Activated CD4-positive, alpha-beta memory T cell treated with anti-CD3 and anti-CD28 coated beads for 36 hours (primary cell): ENCODE measurements around the gene ARID1B. TPM values are rescaled to one million over a fixed set of nuclear protein-coding genes. Genes with fewer than 3 reads are reported as not detected.

Experiments
- CTCF ChIA-PET: fragments of 350-600 bp; sonication (Branson Sonifier 250); formaldehyde crosslinking; loops from one replicate; lab custom pipeline; 2021; ENCODE audit warnings: antibody characterized with exemption, inconsistent platforms; lab: Charles Lee
- POLR2A ChIA-PET: fragments of 350-600 bp; sonication (Branson Sonifier 250); formaldehyde crosslinking; loops from one replicate; lab custom pipeline; 2021; ENCODE audit warnings: antibody characterized with exemption; lab: Charles Lee
- DNase-seq: peaks from one replicate; pipeline ENCODE4 v3.0.0-alpha.2; 2020
- H3K27ac Mint-ChIP-seq: one replicate; pipeline ENCODE4 v1.8.0; 2021; ENCODE audit warnings: mixed read lengths
- H3K27me3 Mint-ChIP-seq: one replicate; pipeline ENCODE4 v1.8.0; 2021; ENCODE audit warnings: mixed read lengths
- H3K36me3 Mint-ChIP-seq: one replicate; pipeline ENCODE4 v1.8.0; 2021; ENCODE audit warnings: mixed read lengths
- H3K4me1 Mint-ChIP-seq: one replicate; pipeline ENCODE4 v1.8.0; 2021; ENCODE audit warnings: low read depth, mixed read lengths
- H3K4me3 Mint-ChIP-seq: one replicate; pipeline ENCODE4 v1.8.0; 2021; ENCODE audit warnings: mild to moderate bottlenecking, mixed read lengths
- H3K9me3 Mint-ChIP-seq: one replicate; pipeline ENCODE4 v1.8.0; 2021; ENCODE audit warnings: mixed read lengths
- intact Hi-C: fragments of 100-400 bp; cut with micrococcal nuclease; formaldehyde crosslinking; loops from one replicate; pipeline ENCODE4 v1.15.1; 2023
- total RNA-seq, 2 experiments: library from RNA; stranded (reverse); gene quantifications; one replicate each; pipeline ENCODE4 v1.2.3, GENCODE V29; 2021

ARID1B gene
- total RNA-seq, 2 experiments from 2014 or later, result 39.0 to 41.5 TPM

GRCh38 chr6:157193443-157193996, 416.3 kb downstream of the ARID1B start:
- CTCF ChIA-PET, result no interaction called here
- Mint-ChIP-seq H3K4me3 (no peak overlapping the region), H3K27ac (no peak overlapping the region), H3K36me3 (peaks cover 28% of the 10 kb centered on the region), H3K4me1 (peaks cover 36% of the 10 kb centered on the region), H3K9me3 (no peaks in the 10 kb centered on the region), H3K27me3 (no peaks in the 10 kb centered on the region)
- POLR2A ChIA-PET, result no interaction called here
- no peak for DNase-seq
- intact Hi-C loops, result no loop called here

- H3K36me3 Mint-ChIP-seq, result peaks cover 28% of the 10 kb centered on the region
- H3K27me3 Mint-ChIP-seq, result no peaks in the 10 kb centered on the region
- ChIA-PET CTCF (interaction anchor here (1.8 kb wide), 1 partner anchor 8 kb away, joined by 6 read pairs; no protein-coding TSS in a partner anchor), POLR2A (no interaction called here)
- H3K27ac Mint-ChIP-seq, result peak overlapping the region; percentile 8
- peaks cover 36% of the 10 kb centered on the region for H3K4me1 Mint-ChIP-seq
- H3K4me3 Mint-ChIP-seq, result no peak overlapping the region
- intact Hi-C loops, result no loop called here
- no peaks in the 10 kb centered on the region for H3K9me3 Mint-ChIP-seq
- no peak for DNase-seq
These were observed 416.9 kb downstream of the ARID1B start for GRCh38 chr6:157194110-157194509.

DNA sequence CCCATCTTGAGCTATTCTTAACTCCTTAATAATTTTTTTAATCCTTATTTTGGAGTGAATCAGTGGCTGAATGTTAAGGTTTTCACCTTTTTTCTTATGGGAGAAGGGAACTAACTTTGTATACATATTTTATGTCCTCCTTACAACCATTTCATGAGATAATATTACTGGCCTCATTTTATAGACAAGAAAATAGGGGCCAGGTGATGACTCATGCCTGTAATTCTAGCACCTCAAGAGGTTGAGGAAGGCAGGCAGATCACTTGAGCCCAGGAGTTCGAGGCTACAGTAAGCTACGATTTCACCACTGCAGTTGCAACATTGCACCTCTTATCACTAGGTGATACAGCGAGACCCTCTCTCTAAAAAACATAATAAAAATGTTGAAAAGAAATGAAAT, 417.5 kb downstream of the ARID1B start:
- DNase-seq, result no peak
- Mint-ChIP-seq H3K27me3 (no peaks in the 10 kb centered on the region), H3K9me3 (no peaks in the 10 kb centered on the region), H3K27ac (no peak overlapping the region), H3K36me3 (peaks cover 25% of the 10 kb centered on the region), H3K4me3 (no peak overlapping the region), H3K4me1 (peaks cover 36% of the 10 kb centered on the region)
- ChIA-PET CTCF (interaction anchor here (1.8 kb wide), 1 partner anchor 9 kb away, joined by 6 read pairs; no protein-coding TSS in a partner anchor), POLR2A (no interaction called here)
- intact Hi-C loops, result no loop called here

DNA sequence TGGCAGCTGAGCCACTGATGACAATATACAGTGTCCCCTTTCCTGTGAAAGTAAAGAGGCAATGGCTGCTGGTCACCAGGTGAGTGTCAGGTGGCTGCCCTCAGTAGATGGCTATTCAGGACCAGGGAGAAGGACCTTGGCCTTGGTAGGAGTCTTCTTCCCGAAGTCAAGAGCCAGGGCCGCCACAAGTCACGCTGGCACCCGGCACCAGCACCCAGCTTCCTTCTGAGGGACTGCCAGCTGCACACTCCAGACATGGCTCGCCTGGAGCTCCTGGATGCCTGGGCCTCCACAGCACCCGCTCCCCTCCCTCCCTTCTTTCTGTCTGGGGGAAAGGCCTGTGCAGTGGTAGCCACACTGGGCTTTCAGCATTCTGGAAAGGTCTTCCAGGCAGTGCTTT, 419.2 kb downstream of the ARID1B start:
- Mint-ChIP-seq H3K27me3 (no peaks in the 10 kb centered on the region), H3K36me3 (peaks cover 20% of the 10 kb centered on the region), H3K27ac (no peak overlapping the region), H3K4me1 (peaks cover 36% of the 10 kb centered on the region), H3K9me3 (no peaks in the 10 kb centered on the region), H3K4me3 (no peak overlapping the region)
- DNase-seq, result no peak
- POLR2A ChIA-PET, result no interaction called here
- intact Hi-C loops, result no loop called here
- CTCF ChIA-PET, result no interaction called here

DNA sequence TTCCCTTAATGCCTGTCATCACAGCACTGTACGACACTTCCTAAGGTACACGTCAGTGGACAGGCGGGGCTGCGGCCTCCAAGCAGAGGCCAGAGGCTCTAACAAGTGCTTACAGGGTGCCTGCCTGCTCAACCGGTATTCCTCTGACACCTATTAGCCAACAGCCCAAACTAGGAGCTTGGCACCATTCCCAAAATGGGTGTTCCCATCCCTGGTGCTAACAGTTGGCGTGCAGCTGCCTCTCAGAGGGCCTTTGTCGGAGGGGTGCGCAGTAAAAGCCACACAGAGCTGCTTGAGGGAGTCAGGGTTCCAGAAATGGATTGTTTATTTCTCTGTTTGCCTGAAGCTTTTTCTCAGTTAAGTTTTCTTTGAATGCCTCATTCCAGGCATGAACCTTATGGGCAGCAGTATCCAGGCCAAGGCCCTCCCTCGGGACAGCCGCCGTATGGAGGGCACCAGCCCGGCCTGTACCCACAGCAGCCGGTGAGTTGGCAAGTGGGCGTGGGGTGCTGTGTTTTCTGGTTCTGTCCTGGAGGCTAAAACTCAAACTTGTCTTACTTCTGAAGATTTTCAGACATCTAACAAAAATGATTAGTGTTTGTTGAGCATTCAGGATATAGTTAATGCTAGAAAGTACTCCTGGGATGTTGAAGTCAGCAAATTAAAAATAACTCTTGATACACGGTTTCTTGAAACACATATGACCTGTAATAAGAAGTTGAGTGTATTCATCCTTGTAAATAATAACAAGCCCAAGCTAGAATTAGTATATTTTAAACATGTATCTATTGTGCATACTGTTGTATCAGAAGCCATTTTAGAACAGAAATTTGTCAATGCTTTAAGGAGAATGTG, 421.5 kb downstream of the ARID1B start:
- no peak overlapping the region for H3K27ac Mint-ChIP-seq
- intact Hi-C loops, result no loop called here
- DNase-seq, result no peak
- H3K27me3 Mint-ChIP-seq, result no peaks in the 10 kb centered on the region
- no peaks in the 10 kb centered on the region for H3K9me3 Mint-ChIP-seq
- CTCF ChIA-PET, result interaction anchor here (1.1 to 1.9 kb wide), 3 partner anchors 14 to 38 kb away, joined by 3 to 7 read pairs (median 4); no protein-coding TSS in a partner anchor
- no peak overlapping the region for H3K4me3 Mint-ChIP-seq
- POLR2A ChIA-PET, result no interaction called here
- peaks cover 16% of the 10 kb centered on the region for H3K36me3 Mint-ChIP-seq
- peaks cover 25% of the 10 kb centered on the region for H3K4me1 Mint-ChIP-seq

GRCh38 chr6:157200117-157200516, 422.9 kb downstream of the ARID1B start:
- Mint-ChIP-seq H3K27me3 (no peaks in the 10 kb centered on the region), H3K4me1 (peaks cover 12% of the 10 kb centered on the region), H3K9me3 (no peaks in the 10 kb centered on the region), H3K36me3 (peaks cover 20% of the 10 kb centered on the region), H3K27ac (no peak overlapping the region), H3K4me3 (no peak overlapping the region)
- CTCF ChIA-PET, result no interaction called here
- intact Hi-C loops, result no loop called here
- POLR2A ChIA-PET, result no interaction called here
- DNase-seq, result no peak

GRCh38 chr6:157200611-157201010, 423.4 kb downstream of the ARID1B start:
- CTCF ChIA-PET, result no interaction called here
- H3K36me3 Mint-ChIP-seq, result peaks cover 21% of the 10 kb centered on the region
- peaks cover 10% of the 10 kb centered on the region for H3K4me1 Mint-ChIP-seq
- no peaks in the 10 kb centered on the region for H3K27me3 Mint-ChIP-seq
- intact Hi-C loops, result no loop called here
- DNase-seq, result no peak
- POLR2A ChIA-PET, result no interaction called here
- no peaks in the 10 kb centered on the region for H3K9me3 Mint-ChIP-seq
- no peak overlapping the region for H3K27ac Mint-ChIP-seq
- H3K4me3 Mint-ChIP-seq, result no peak overlapping the region

- no peak overlapping the region for H3K4me3 Mint-ChIP-seq
- no peaks in the 10 kb centered on the region for H3K27me3 Mint-ChIP-seq
- H3K4me1 Mint-ChIP-seq, result peaks cover 10% of the 10 kb centered on the region
- DNase-seq, result no peak
- CTCF ChIA-PET, result no interaction called here
- intact Hi-C loops, result no loop called here
- peaks cover 26% of the 10 kb centered on the region for H3K36me3 Mint-ChIP-seq
- H3K27ac Mint-ChIP-seq, result no peak overlapping the region
- POLR2A ChIA-PET, result no interaction called here
- no peaks in the 10 kb centered on the region for H3K9me3 Mint-ChIP-seq
These were observed 423.9 kb downstream of the ARID1B start for GRCh38 chr6:157201083-157201482.

DNA sequence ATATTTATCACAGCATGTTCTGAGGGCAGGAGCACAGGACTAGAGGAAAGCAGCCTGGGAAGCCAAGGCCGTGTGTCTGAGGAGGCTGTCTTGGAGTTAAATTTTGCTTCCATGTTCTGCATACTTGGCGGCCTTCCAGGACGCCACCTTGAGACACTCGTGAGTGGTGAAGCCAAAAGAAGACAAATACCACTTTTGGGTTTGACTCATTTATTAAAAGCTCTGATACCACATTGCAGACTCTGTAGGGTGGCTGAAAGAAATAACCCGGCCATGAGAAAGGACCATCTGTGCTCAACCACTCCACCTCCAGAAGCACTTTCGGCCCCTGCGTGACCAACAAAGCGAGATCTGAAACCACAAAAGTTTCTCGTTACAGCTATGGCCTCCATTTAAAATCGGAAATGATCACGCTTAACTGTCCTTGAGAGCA, 426.1 kb downstream of the ARID1B start:
- POLR2A ChIA-PET, result no interaction called here
- Mint-ChIP-seq H3K4me1 (no peaks in the 10 kb centered on the region), H3K27me3 (no peaks in the 10 kb centered on the region), H3K9me3 (no peaks in the 10 kb centered on the region), H3K4me3 (no peak overlapping the region), H3K36me3 (peaks cover 36% of the 10 kb centered on the region), H3K27ac (no peak overlapping the region)
- CTCF ChIA-PET, result no interaction called here
- no peak for DNase-seq
- intact Hi-C loops, result no loop called here

GRCh38 chr6:157203764-157204163, 426.6 kb downstream of the ARID1B start:
- Mint-ChIP-seq H3K27me3 (no peaks in the 10 kb centered on the region), H3K4me1 (no peaks in the 10 kb centered on the region), H3K4me3 (no peak overlapping the region), H3K9me3 (no peaks in the 10 kb centered on the region), H3K36me3 (peaks cover 36% of the 10 kb centered on the region), H3K27ac (no peak overlapping the region)
- intact Hi-C loops, result no loop called here
- POLR2A ChIA-PET, result no interaction called here
- no peak for DNase-seq
- CTCF ChIA-PET, result interaction anchor here (0.6 kb wide), 1 partner anchor 161 kb away, joined by 6 read pairs; no protein-coding TSS in a partner anchor

GRCh38 chr6:157205473-157206358, 428.5 kb downstream of the ARID1B start:
- intact Hi-C loops, result no loop called here
- H3K9me3 Mint-ChIP-seq, result no peaks in the 10 kb centered on the region
- no peaks in the 10 kb centered on the region for H3K27me3 Mint-ChIP-seq
- H3K27ac Mint-ChIP-seq, result no peak overlapping the region
- H3K4me1 Mint-ChIP-seq, result peaks cover 3% of the 10 kb centered on the region
- H3K4me3 Mint-ChIP-seq, result no peak overlapping the region
- POLR2A ChIA-PET, result no interaction called here
- DNase-seq, result no peak
- CTCF ChIA-PET, result no interaction called here
- peaks cover 32% of the 10 kb centered on the region for H3K36me3 Mint-ChIP-seq

GRCh38 chr6:157206359-157206815, 429.2 kb downstream of the ARID1B start:
- Mint-ChIP-seq H3K27ac (no peak overlapping the region), H3K4me3 (no peak overlapping the region), H3K4me1 (peaks cover 3% of the 10 kb centered on the region), H3K27me3 (no peaks in the 10 kb centered on the region), H3K36me3 (peaks cover 25% of the 10 kb centered on the region), H3K9me3 (no peaks in the 10 kb centered on the region)
- intact Hi-C loops, result no loop called here
- POLR2A ChIA-PET, result no interaction called here
- DNase-seq, result no peak
- CTCF ChIA-PET, result no interaction called here
